ENCODE data around the gene RGS6.
A peak's percentile ranks its signal among the peaks of the same experiment; 100 is the strongest.

The RGS6 gene

GRCh38 chr14:72014486-72014885 is 82.3 kb downstream of the RGS6 start:
- DNase-seq (ENCODE audit: low read depth): no peak

GRCh38 chr14:72017290-72017689 is 85.1 kb downstream of the RGS6 start:
- DNase-seq (ENCODE audit: low read depth): no peak

- peak; percentile 2 for DNase-seq (ENCODE audit: low read depth)
These were observed 91.2 kb downstream of the RGS6 start for GRCh38 chr14:72023128-72024042.

- DNase-seq (ENCODE audit: low read depth): peak; percentile 20
These were observed 91.8 kb downstream of the RGS6 start for GRCh38 chr14:72024043-72024407.

- DNase-seq (ENCODE audit: low read depth): no peak
These were observed 92.3 kb downstream of the RGS6 start for GRCh38 chr14:72024504-72024903.

- DNase-seq (ENCODE audit: low read depth): no peak
These were observed 94.3 kb downstream of the RGS6 start for GRCh38 chr14:72026536-72026935.

- DNase-seq (ENCODE audit: low read depth): no peak
These were observed 94.8 kb downstream of the RGS6 start for GRCh38 chr14:72027061-72027460.

- DNase-seq (ENCODE audit: low read depth): peak; percentile 2
These were observed 101.1 kb downstream of the RGS6 start for GRCh38 chr14:72033365-72033764.

- no peak for DNase-seq (ENCODE audit: low read depth)
These were observed 108.3 kb downstream of the RGS6 start for GRCh38 chr14:72040528-72040927.

GRCh38 chr14:72045271-72045670 is 113.0 kb downstream of the RGS6 start:
- no peak for DNase-seq (ENCODE audit: low read depth)

GRCh38 chr14:72045885-72046284 is 113.7 kb downstream of the RGS6 start:
- no peak for DNase-seq (ENCODE audit: low read depth)

- DNase-seq (ENCODE audit: low read depth): peak; percentile 1
These were observed 117.2 kb downstream of the RGS6 start for GRCh38 chr14:72049462-72049861.

GRCh38 chr14:72052356-72052755 is 120.1 kb downstream of the RGS6 start:
- DNase-seq (ENCODE audit: low read depth): no peak

GRCh38 chr14:72053651-72054050 is 121.4 kb downstream of the RGS6 start:
- no peak for DNase-seq (ENCODE audit: low read depth)

GRCh38 chr14:72054911-72055310 is 122.7 kb downstream of the RGS6 start:
- DNase-seq (ENCODE audit: low read depth): no peak

- no peak for DNase-seq (ENCODE audit: low read depth)
These were observed 125.6 kb downstream of the RGS6 start for GRCh38 chr14:72057701-72058285.

GRCh38 chr14:72060460-72060859 is 128.2 kb downstream of the RGS6 start:
- DNase-seq (ENCODE audit: low read depth): no peak

GRCh38 chr14:72060917-72061316 is 128.7 kb downstream of the RGS6 start:
- no peak for DNase-seq (ENCODE audit: low read depth)

- no peak for DNase-seq (ENCODE audit: low read depth)
These were observed 129.5 kb downstream of the RGS6 start for GRCh38 chr14:72061718-72062117.

GRCh38 chr14:72063761-72064282 is 131.6 kb downstream of the RGS6 start:
- DNase-seq (ENCODE audit: low read depth): no peak

GRCh38 chr14:72064501-72064900 is 132.3 kb downstream of the RGS6 start:
- no peak for DNase-seq (ENCODE audit: low read depth)

- DNase-seq (ENCODE audit: low read depth): no peak
These were observed 138.2 kb downstream of the RGS6 start for GRCh38 chr14:72070458-72070857.

GRCh38 chr14:72075649-72076334 is 143.6 kb downstream of the RGS6 start:
- DNase-seq (ENCODE audit: low read depth): no peak

Data from EH (cell line).